ENCODE data around the gene SBF2. TPM values are rescaled to one million over a fixed set of nuclear protein-coding genes. Genes with fewer than 3 reads are reported as not detected.

Gene SBF2
- total RNA-seq, 2 experiments from 2014 or later = 14.2 to 15.2 TPM

DNA sequence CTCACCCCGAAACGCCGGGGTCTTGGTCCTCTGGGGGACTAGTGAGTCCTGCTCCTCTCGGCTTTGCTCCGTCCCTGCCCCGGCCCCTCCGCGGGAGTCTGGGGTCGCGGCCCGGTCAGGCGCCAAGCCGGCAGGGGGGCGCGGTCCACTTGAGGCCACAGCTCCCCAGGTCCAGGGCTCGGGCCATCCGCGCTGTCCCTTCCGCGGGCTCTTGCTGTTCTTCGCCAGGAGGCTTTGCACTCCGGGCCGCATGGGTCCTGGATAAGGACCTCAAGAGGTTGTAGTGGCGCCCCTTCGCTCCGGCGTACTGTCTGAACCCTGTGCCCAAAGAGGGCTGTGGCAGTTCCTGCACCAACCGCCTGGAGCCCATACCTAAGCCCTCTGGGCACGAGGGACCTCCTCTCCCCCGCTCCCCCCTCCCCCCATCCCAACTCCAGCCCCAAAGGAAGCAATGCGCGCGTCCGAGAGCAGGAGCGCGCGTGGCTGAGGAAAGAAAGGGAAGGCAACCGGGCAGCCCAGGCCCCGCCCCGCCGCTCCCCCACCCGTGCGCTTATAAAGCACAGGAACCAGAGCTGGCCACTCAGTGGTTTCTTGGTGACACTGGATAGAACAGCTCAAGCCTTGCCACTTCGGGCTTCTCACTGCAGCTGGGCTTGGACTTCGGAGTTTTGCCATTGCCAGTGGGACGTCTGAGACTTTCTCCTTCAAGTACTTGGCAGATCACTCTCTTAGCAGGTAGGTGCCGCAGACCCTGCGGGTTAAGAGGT lies 10.7 kb upstream of the SBF2 start, which contains the start of gene ADM:
TSS of gene ADM (plus strand) at position 579 of the 767 bp plus-strand sequence. CDS start 628 bp downstream, outside the sequence.
- H3K27ac ChIP-seq (ENCODE audit: low read depth in 1 of 2, low read length in 2 of 2) = no peak within 1 kb of the TSS
- H3K27me3 ChIP-seq (ENCODE audit: control insufficient read depth in 1 of 2, insufficient read depth in 2 of 2, low read length in 2 of 2) = peaks cover 28 to 34% of the 10 kb centered on the region in 2 experiments
- ChIA-PET CTCF (interaction anchor here (0.6 to 2.2 kb wide), 8 partner anchors 9 to 1042 kb away, joined by 3 to 6 read pairs (median 4); no protein-coding TSS in a partner anchor), POLR2A (interaction anchor here (1.0 to 2.1 kb wide), 6 partner anchors 9 to 731 kb away, joined by 3 to 13 read pairs (median 3); partner anchors contain the start of gene WEE1)
- H3K4me3 Mint-ChIP-seq = peak within 1 kb of the TSS; percentile 95
- peak; percentile 13 for ATAC-seq (ENCODE audit: poor library complexity)
- H3K36me3 ChIP-seq (ENCODE audit: insufficient read depth, low read length) = no peaks in the 10 kb centered on the region
- peaks cover 0 to 17% of the 10 kb centered on the region in 2 experiments for H3K9me3 ChIP-seq (ENCODE audit: control insufficient read depth in 1 of 2, insufficient read depth in 1 of 2, low read length in 2 of 2)
- peaks cover 63% of the 10 kb centered on the region for H3K4me1 ChIP-seq (ENCODE audit: insufficient read depth, low read length)
- H3K27ac Mint-ChIP-seq = peak within 1 kb of the TSS; percentile 72
- no peaks in the 10 kb centered on the region for H3K9me3 Mint-ChIP-seq
- intact Hi-C loops (cut with DNase I, micrococcal nuclease) = loop anchor here (5.0 to 10.0 kb wide), 9 partner anchors 240 to 1620 kb away; partner anchors contain the start of genes RNF141 (in 1 of the 2), RPL27A (in 1 of the 2), TMEM9B (in 1 of the 2) and TRIM66 (in 1 of the 2)
- peaks cover 7% of the 10 kb centered on the region for H3K36me3 Mint-ChIP-seq (ENCODE audit: low read depth)
- peak in 7 of 14 experiments; percentile 6 to 69 (median 42) for DNase-seq
- TF ChIP-seq, protein P1, sequence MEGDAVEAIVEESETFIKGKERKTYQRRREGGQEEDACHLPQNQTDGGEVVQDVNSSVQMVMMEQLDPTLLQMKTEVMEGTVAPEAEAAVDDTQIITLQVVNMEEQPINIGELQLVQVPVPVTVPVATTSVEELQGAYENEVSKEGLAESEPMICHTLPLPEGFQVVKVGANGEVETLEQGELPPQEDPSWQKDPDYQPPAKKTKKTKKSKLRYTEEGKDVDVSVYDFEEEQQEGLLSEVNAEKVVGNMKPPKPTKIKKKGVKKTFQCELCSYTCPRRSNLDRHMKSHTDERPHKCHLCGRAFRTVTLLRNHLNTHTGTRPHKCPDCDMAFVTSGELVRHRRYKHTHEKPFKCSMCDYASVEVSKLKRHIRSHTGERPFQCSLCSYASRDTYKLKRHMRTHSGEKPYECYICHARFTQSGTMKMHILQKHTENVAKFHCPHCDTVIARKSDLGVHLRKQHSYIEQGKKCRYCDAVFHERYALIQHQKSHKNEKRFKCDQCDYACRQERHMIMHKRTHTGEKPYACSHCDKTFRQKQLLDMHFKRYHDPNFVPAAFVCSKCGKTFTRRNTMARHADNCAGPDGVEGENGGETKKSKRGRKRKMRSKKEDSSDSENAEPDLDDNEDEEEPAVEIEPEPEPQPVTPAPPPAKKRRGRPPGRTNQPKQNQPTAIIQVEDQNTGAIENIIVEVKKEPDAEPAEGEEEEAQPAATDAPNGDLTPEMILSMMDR (IDR thresholded peaks at IDR 0.05) = peak; percentile 48
- peaks cover 57% of the 10 kb centered on the region for H3K27me3 Mint-ChIP-seq
- peak within 1 kb of the TSS; percentile 63 for H3K4me3 ChIP-seq (ENCODE audit: low read length)
- H3K4me1 Mint-ChIP-seq (ENCODE audit: low read depth) = peaks cover 47% of the 10 kb centered on the region

DNA sequence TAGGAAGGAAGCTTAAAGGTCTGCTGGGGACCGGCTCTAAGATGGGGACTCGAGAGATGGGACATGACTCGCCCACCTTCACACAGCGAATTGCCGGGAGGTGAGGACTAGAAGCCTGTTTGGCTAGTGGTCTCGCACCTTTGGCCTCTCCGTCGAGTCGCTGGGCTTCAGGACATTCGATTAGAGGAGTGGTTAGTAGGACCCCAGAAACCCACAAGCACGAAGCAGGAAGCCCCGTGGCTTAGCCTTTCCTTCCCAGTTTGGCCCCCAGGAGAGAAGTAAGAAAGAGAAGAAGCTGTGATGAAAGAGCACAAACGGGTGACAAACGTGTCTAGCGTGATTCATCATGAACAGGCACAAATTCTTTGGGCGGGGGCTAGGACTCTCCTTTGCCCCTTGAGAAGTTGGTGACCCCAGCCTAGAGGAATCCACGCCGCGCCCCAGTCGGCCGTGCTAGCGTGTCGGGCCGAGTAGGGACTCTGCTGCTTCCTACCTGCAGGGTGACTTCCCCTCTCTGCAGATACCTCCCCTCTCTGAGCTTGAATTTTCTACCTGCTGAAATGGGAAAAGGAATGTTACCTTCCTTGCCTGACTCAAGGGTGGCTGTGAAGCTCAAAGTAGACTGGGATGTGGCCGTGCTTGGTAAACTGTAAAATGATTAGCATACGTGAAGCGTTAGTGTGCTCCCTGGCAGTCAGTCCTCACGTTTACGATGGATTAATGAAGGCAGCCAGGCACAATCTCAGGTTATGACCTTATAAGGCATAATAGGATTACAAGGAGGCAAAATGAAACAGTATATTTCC lies 9.7 kb upstream of the SBF2 start:
- peaks cover 48% of the 10 kb centered on the region for H3K27me3 Mint-ChIP-seq

More for the DNA sequence above, 9.7 kb upstream of the SBF2 start:
- intact Hi-C loops (cut with DNase I, micrococcal nuclease) = loop anchor here in 1 of 2 experiments (5.0 to 10.0 kb wide), 4 partner anchors 241 to 1619 kb away; partner anchors contain the start of genes RNF141, RPL27A, TMEM9B and TRIM66
- ATAC-seq (ENCODE audit: poor library complexity) (peak; percentile 11), DNase-seq (peak in 5 of 14 experiments; percentile 31 to 68 (median 50))
- ChIA-PET POLR2A (interaction anchor here (1.0 to 2.1 kb wide), 8 partner anchors 8 to 730 kb away, joined by 3 to 13 read pairs (median 4); partner anchors contain the start of gene WEE1), CTCF (interaction anchor here (0.6 to 2.2 kb wide), 8 partner anchors 8 to 1041 kb away, joined by 3 to 6 read pairs (median 3); no protein-coding TSS in a partner anchor)
- H3K4me3 Mint-ChIP-seq = peak overlapping the region; percentile 95
- no peaks in the 10 kb centered on the region for H3K9me3 Mint-ChIP-seq
- H3K4me3 ChIP-seq (ENCODE audit: low read length) = peak overlapping the region; percentile 63
- H3K27ac ChIP-seq (ENCODE audit: low read depth in 1 of 2, low read length in 2 of 2) = peak overlapping the region in 1 of 2 donors; percentile 3
- TF ChIP-seq, protein P1 (IDR thresholded peaks at IDR 0.05) = no peak
- H3K4me1 Mint-ChIP-seq (ENCODE audit: low read depth) = peaks cover 48% of the 10 kb centered on the region
- peaks cover 24 to 26% of the 10 kb centered on the region in 2 experiments for H3K27me3 ChIP-seq (ENCODE audit: control insufficient read depth in 1 of 2, insufficient read depth in 2 of 2, low read length in 2 of 2)
- H3K9me3 ChIP-seq (ENCODE audit: control insufficient read depth in 1 of 2, insufficient read depth in 1 of 2, low read length in 2 of 2) = peaks cover 0 to 17% of the 10 kb centered on the region in 2 experiments
- H3K36me3 Mint-ChIP-seq (ENCODE audit: low read depth) = peaks cover 7% of the 10 kb centered on the region
- H3K27ac Mint-ChIP-seq = peak overlapping the region; percentile 72
- peaks cover 63% of the 10 kb centered on the region for H3K4me1 ChIP-seq (ENCODE audit: insufficient read depth, low read length)
- H3K36me3 ChIP-seq (ENCODE audit: insufficient read depth, low read length) = no peaks in the 10 kb centered on the region
